Inflammatory macrophage (primary cell): Measurements from ENCODE around the gene ZNF425.

Experiments
- DNase-seq, 2 donors: peaks; one replicate each; pipeline ENCODE4 v3.0.0-alpha.2; 2020 to 2022
- total RNA-seq, 18 experiments: gene quantifications; one replicate each; lab custom pipeline; 2026; ENCODE audit warnings: mixed read lengths in 6 of 18, inconsistent platforms in 2 of 18; lab: John Stamatoyannopoulos, UW

The ZNF425 gene
- total RNA-seq = 0.33 to 1.3 (median 0.88) reads per million in 18 experiments

- peak; percentile 93 to 95 for DNase-seq
Observed at GRCh38 chr7:149125863-149126661, at the start of gene ZNF425. ZNF425 (minus strand) TSS chr7:149126324; CDS start chr7:149126213, 111 bp downstream.

- no peak for DNase-seq
Observed at GRCh38 chr7:149175150-149175549, 49.0 kb upstream of the ZNF425 start.

- no peak for DNase-seq
Observed at GRCh38 chr7:149172534-149172920, 46.4 kb upstream of the ZNF425 start.

GRCh38 chr7:149171892-149172533 is 45.9 kb upstream of the ZNF425 start:
- no peak for DNase-seq

- DNase-seq = no peak
Observed at GRCh38 chr7:149166630-149167352, 40.7 kb upstream of the ZNF425 start.

DNA sequence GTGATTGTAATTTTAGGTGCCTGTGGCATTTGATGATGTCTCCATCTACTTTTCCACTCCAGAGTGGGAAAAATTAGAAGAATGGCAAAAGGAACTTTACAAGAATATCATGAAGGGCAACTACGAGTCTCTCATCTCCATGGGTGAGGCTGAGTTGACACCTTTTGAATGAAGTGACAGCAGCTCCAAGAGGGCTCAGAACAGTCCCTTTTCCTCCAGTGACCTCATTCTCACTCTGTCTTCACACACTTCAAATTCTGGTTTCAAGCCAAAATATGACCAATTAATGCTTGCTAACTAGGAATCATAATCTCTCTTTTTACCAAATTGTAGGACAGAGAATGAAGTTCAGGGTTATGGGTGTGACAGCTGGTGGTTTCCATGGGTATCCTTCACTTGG is 40.0 kb upstream of the ZNF425 start:
- no peak for DNase-seq

- no peak for DNase-seq
Observed at GRCh38 chr7:149161241-149161848, 35.2 kb upstream of the ZNF425 start.

GRCh38 chr7:149156898-149157297 is 30.8 kb upstream of the ZNF425 start:
- DNase-seq = no peak

DNA sequence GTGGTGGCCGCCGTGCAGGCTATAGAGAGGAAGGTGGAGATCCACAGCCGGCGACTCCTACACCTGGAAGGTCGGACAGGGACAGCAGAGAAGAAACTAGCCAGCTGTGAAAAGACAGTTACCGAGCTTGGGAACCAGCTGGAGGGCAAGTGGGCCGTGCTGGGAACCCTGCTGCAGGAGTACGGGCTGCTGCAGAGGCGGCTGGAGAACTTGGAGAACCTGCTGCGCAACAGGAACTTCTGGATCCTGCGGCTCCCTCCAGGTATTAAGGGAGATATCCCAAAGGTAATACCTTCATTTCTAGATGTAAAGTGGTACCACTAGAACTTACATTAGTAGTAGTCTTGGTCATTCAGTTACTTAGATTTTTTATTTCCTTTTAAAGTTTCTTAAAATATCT is 27.9 kb upstream of the ZNF425 start:
- DNase-seq = no peak

DNA sequence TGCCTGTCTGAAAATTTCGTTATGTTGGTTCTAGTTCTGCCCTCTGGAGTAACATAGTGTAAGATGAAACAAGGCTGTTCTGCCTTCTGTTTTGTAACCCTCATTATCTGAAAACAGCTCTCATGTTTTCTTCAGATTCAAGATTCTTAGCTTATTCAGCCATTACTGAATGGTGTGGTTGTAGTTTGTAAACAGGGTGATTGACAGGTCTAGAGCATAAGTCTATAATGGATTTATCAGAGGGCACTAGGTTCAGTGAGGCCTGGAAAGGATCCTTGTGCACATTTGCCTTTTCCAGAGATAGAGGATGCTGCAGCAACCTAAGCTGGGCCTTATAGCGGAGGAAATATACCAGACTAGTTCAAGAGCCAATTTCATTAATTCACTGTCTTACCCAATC is 27.2 kb upstream of the ZNF425 start:
- no peak for DNase-seq

GRCh38 chr7:149150981-149151380 is 24.9 kb upstream of the ZNF425 start:
- DNase-seq = no peak

GRCh38 chr7:149147752-149148653 is 21.9 kb upstream of the ZNF425 start:
- peak; percentile 35 to 66 for DNase-seq

DNA sequence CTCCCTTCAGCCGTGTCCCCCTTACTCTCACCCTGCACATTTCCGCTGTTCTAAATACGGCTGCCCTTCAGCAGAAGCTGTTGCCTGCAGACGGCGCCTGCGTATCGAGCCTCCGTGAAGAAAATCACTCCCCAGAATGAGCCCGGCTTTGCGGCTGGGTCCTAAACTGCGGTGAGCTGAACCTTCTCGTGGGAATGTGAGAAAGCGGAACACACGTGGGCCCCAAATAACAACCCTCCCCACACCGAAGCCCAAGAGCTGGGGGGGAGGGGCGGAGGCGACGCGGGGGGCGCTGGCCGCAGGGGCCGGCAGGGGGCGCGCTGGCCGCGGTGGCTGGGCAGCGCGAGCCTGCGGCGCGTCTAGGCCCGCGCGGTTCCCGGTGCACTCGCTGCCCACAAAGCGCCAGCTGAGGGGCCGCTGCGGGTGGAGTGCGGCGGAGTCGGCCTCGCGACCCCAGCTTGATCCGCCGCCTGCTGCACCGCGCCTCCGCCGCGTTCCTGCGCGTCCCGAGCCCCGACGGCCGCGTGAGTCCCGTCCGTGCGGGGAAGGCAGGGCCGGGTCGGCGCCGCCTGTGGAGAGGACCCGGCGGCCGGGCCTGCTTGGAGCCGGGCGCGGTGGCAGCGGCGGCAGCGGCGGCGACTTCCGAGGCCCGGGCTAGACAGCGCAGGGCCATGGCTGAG is 21.1 kb upstream of the ZNF425 start, which contains the start of gene ZNF398:
Gene ZNF398 (plus strand): TSS at position 382 of the 680 bp plus-strand sequence. CDS start 290 bp downstream, at position 672.
- peak; percentile 81 to 90 for DNase-seq

DNA sequence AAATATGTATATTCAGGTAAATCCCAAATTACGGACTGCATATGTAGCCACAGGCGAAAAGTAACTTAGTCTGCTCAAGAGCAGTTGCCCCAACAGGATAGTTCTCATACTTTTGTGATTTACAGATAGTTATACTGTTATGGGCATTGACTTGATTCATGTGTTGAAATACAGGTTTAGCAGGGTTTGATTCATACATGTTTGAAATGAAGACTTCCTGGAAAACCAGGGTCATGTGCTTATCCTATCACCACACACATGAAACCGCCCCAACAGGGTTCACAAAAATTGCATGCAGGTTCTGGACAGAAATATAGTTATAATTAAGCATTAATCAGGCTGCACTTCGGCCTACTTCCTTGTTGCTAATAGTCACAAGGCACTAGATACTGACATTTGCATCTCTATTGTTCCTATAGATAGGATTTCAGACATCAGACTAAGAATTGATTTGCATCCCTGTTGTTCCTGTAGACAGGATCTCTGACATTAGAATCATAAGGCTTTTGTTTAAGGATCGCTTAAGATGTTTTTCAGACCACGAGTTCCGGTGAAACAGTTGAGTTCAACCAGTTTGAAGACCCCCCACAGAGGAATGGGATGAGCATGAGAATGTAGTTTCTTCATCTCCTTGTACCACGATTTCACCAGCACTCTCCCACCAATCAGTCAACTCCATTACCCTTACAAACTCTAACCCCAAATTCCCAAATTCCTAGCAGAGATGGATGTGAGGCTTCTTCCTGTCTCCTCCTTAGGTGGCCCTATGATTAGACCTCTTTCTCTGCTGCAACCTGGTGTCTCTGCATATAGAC is 19.1 kb upstream of the ZNF425 start:
- DNase-seq = peak; percentile 70 to 71

- peak in 1 of 2 donors; percentile 15 for DNase-seq
Observed at GRCh38 chr7:149144436-149144922, 18.4 kb upstream of the ZNF425 start.

GRCh38 chr7:149141893-149142292 is 15.8 kb upstream of the ZNF425 start:
- no peak for DNase-seq

- DNase-seq = peak; percentile 56 to 64
Observed at GRCh38 chr7:149140831-149141230, 14.7 kb upstream of the ZNF425 start.

DNA sequence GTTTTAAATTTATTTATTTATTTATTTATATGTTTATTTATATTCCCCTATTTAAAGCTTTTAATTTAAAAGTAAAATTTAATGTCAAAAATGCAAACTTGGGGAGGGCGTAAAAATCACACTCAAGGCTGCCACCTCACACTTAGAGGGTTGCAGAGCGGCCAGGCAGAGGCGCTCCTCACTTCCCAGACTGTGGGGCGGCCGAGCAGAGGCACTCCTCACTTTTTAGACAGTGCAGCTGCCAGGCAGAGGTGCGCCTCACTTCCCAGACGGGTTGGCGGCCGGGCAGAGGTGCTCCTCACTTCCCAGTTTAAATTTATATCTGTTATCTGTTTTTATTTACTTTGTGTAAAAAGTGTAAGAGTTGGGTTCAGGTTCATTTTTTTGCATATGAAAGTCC is 10.0 kb upstream of the ZNF425 start:
- DNase-seq = no peak

DNA sequence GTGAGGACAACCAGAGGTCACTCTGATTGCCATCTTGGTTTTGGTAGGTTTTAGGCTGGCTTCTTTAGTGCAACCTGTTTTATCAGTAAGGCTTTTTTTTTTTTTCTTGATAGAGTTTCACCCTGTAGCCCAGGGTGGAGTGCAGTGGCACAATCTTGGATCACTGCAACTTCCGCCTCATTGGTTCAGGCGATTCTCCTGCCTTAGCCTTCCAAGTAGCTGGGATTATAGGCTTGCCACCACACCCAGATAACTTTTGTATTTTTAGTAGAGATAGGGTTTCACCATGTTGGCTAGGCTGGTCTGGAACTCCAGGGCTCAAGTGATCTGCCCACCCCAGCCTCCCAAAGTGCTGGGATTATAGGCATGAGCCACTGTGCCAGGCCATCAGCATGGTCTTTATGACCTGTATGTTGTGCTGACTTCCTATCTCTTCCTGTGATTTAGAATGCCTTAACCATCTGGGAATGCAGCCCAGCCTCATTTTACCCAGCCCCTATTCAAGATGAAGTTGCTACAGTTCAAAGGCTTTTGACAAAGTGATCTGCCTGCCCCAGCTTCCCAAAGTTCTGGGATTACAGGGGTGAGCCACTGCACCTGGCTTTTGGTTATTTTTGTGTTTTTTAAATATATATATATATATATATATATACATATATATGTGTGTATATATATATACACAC is 7.0 kb upstream of the ZNF425 start:
- DNase-seq = no peak
